Measurements from ENCODE around the gene LCN6. TPM values are rescaled to one million over a fixed set of nuclear protein-coding genes. Genes with fewer than 3 reads are reported as not detected.
A peak's percentile ranks its signal among the peaks of the same experiment; 100 is the strongest.

Gene LCN6
- total and polyA plus RNA-seq, 2 of the 13 experiments (the other 11 are each of a cell fraction or from before 2014, with no cell fraction given): not detected

DNA sequence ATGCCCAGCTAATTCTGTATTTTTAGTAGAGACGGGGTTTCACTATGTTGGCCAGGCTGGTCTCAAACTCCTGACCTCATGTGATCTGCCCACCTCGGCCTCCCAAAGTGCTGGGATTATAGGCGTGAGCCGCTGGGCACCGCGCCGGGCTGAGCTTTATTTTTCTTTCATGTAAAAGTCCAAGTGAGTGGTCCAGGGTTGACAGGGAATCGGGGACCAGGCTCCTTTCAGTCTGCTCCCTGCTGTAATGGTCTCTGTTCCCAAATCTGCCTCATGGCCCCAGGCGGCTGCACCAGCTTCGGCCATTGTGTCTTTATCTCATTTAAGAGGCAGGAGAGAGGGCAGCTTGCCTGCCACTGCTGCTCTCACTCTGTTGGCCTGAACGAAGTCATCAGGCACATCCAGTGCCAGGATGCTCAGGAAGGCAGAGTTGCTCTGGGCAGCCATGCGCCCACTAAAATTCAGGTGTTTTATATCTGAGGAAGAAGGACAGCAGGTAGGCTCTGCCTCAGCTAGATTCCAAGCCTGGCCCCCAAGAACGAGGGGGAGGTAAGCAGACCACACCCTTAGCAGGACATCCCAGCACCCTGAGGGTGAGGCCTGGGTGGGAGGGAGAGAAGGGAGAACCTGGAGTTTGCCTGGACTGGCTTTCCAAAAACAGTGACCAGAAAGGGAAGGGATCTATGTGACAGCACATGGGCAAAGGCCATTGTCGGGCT is 46.1 kb upstream of the LCN6 start (continued):
- TF ChIP-seq, protein P1, sequence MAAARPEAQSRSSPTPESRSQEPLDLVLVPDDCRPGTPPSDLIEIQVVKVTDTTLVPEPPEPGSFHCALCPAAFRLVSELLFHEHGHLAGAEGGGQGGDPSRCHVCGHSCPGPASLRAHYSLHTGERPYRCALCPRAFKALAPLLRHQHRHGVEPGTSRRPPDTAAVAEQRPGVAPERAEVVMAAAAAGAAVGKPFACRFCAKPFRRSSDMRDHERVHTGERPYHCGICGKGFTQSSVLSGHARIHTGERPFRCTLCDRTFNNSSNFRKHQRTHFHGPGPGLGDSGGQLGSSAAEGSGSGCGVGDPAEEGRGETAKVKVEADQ (CRISPR knock-in tag; IDR thresholded peaks at IDR 0.05; ENCODE audit: borderline replicate concordance): 0 out of 2 replicates have a peak, but pooled peaks have one; percentile 27
- TF ChIP-seq, protein P2, sequence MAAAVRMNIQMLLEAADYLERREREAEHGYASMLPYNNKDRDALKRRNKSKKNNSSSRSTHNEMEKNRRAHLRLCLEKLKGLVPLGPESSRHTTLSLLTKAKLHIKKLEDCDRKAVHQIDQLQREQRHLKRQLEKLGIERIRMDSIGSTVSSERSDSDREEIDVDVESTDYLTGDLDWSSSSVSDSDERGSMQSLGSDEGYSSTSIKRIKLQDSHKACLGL (CRISPR knock-in tag; IDR thresholded peaks at IDR 0.05): no peak
- TF ChIP-seq SNAPC2 (CRISPR knock-in tag; IDR thresholded peaks at IDR 0.05) (no peak; the same call in 1 of the 2 replicates), HOXA3 (CRISPR knock-in tag; IDR thresholded peaks at IDR 0.05) (no peak), REL (CRISPR knock-in tag; conservative IDR thresholded peaks at IDR 0.05) (no peak), ZNF672 (CRISPR knock-in tag; IDR thresholded peaks at IDR 0.05) (no peak), NCOR1 (IDR thresholded peaks at IDR 0.05; ENCODE audit: borderline replicate concordance, low read length) (no peak), NONO (IDR thresholded peaks at IDR 0.05) (no peak), NONO (CRISPR knock-in tag; conservative IDR thresholded peaks at IDR 0.05) (0 out of 2 replicates have a peak, but pooled peaks have one; percentile 2), SETDB1 (CRISPR knock-in tag; IDR thresholded peaks at IDR 0.05; ENCODE audit: borderline replicate concordance) (no peak), MAFK (conservative IDR thresholded peaks at IDR 0.05 in 1 of 2, IDR thresholded peaks at IDR 0.05 in 1 of 2; ENCODE audit: low read length in 2 of 2) (no peak), RCOR2 (CRISPR knock-in tag; IDR thresholded peaks at IDR 0.05) (no peak), YEATS4 (CRISPR knock-in tag; IDR thresholded peaks at IDR 0.05; ENCODE audit: borderline replicate concordance) (no peak), MYC (CRISPR knock-in tag; IDR thresholded peaks at IDR 0.05; ENCODE audit: borderline replicate concordance) (0 out of 2 replicates have a peak, but pooled peaks have one; percentile 10), PPARG (CRISPR knock-in tag; conservative IDR thresholded peaks at IDR 0.05) (no peak), ZNF143 (CRISPR knock-in tag; IDR thresholded peaks at IDR 0.05) (no peak), SOX6 (IDR thresholded peaks at IDR 0.05) (no peak), SOX6 (CRISPR knock-in tag; IDR thresholded peaks at IDR 0.05) (no peak), THAP11 (CRISPR knock-in tag; IDR thresholded peaks at IDR 0.05) (no peak), MED1 (CRISPR knock-in tag; IDR thresholded peaks at IDR 0.05) (no peak), TSC22D2 (CRISPR knock-in tag; IDR thresholded peaks at IDR 0.05; ENCODE audit: borderline replicate concordance) (no peak), TBX3 (IDR thresholded peaks at IDR 0.05; ENCODE audit: borderline replicate concordance) (no peak), TCF12 (IDR thresholded peaks at IDR 0.05) (no peak), TCF12 (CRISPR knock-in tag; IDR thresholded peaks at IDR 0.05) (no peak), ZNF224 (CRISPR knock-in tag; IDR thresholded peaks at IDR 0.05) (no peak)
- TF ChIP-seq, protein P3, sequence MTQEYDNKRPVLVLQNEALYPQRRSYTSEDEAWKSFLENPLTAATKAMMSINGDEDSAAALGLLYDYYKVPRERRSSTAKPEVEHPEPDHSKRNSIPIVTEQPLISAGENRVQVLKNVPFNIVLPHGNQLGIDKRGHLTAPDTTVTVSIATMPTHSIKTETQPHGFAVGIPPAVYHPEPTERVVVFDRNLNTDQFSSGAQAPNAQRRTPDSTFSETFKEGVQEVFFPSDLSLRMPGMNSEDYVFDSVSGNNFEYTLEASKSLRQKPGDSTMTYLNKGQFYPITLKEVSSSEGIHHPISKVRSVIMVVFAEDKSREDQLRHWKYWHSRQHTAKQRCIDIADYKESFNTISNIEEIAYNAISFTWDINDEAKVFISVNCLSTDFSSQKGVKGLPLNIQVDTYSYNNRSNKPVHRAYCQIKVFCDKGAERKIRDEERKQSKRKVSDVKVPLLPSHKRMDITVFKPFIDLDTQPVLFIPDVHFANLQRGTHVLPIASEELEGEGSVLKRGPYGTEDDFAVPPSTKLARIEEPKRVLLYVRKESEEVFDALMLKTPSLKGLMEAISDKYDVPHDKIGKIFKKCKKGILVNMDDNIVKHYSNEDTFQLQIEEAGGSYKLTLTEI (CRISPR knock-in tag; conservative IDR thresholded peaks at IDR 0.05): no peak
- TF ChIP-seq, protein P4, sequence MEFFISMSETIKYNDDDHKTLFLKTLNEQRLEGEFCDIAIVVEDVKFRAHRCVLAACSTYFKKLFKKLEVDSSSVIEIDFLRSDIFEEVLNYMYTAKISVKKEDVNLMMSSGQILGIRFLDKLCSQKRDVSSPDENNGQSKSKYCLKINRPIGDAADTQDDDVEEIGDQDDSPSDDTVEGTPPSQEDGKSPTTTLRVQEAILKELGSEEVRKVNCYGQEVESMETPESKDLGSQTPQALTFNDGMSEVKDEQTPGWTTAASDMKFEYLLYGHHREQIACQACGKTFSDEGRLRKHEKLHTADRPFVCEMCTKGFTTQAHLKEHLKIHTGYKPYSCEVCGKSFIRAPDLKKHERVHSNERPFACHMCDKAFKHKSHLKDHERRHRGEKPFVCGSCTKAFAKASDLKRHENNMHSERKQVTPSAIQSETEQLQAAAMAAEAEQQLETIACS (CRISPR knock-in tag; IDR thresholded peaks at IDR 0.05): no peak
- TF ChIP-seq, protein P5, sequence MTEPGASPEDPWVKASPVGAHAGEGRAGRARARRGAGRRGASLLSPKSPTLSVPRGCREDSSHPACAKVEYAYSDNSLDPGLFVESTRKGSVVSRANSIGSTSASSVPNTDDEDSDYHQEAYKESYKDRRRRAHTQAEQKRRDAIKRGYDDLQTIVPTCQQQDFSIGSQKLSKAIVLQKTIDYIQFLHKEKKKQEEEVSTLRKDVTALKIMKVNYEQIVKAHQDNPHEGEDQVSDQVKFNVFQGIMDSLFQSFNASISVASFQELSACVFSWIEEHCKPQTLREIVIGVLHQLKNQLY (CRISPR knock-in tag; IDR thresholded peaks at IDR 0.05): no peak
